Endothelial cell of hepatic sinusoid (primary cell): ENCODE measurements around the gene ATP1A3.

Experiments used
- in situ Hi-C: cut with HindIII; loops from 2 replicates; pipeline ENCODE4 v1.10.0; 2017; ENCODE audit warnings: low sequenced_read_pairs

The ATP1A3 gene

DNA sequence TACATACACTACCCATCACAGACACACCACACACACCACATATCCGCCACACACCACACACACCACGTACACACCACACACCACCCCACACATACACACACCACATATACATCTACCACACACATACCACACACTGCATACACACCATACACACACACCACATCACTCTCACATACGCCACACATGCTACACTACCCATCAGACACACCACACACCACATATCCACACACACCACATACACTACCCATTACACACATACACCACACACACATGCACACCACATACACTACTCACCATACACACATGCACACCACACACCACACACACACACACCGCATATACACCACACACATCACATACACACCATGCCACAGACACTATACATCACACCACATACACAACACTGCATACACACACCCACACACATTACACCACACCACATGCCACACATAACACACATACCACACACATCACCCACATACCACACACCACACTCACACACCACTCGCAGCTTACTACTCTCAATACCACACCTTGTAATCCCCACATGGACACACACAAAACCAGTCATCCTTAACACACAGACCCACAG is 75.3 kb downstream of the ATP1A3 start:
- in situ Hi-C loops: loop anchor here (5.0 kb wide), 1 partner anchor 66 kb away; no protein-coding TSS in a partner anchor

DNA sequence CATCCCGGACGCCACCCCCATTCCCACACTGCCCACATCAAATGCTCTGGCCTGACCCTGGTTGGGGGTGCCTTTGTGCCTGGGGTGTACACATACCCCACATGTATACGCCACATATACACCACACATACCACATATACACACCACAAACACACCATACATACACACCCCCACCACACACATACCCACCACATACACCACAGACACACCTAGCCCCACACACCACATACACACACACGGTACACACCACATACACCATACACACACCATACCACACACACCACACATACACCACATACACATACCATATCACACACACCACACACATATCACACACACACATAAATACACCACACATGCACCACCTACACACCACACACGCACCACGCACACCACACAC is 75.9 kb downstream of the ATP1A3 start:
- in situ Hi-C loops: loop anchor here (5.0 kb wide), 1 partner anchor 66 kb away; no protein-coding TSS in a partner anchor

DNA sequence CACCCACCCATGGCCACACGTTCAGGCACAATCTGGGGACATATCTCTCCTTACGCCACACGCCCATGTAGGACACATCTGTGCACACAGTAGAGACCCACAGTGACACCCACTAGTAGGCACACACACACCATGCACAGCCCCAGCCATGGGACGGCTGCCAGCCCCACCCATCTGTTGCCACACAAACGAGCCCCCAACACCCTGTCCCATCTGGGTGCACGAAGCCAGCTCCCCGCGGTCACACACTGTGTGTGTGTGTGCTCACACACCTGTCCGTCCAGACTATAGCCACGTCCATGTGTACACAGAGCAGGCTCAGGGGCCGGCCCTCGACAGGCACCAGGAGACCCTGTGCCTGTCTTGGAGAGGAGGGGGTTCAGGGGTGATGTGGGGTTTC is 76.4 kb downstream of the ATP1A3 start:
- in situ Hi-C loops: loop anchor here (5.0 kb wide), 1 partner anchor 65 kb away; no protein-coding TSS in a partner anchor
